Hepatocyte (in vitro differentiated cells): ENCODE data around the gene FXYD5.

Experiments used
- CTCF ChIP-seq: fragments of 200-600 bp; sonication (generic); IDR thresholded peaks from 2 replicates; pipeline ENCODE4 v1.5.1; 2016; ENCODE audit warnings: antibody characterized with exemption, mild to moderate bottlenecking; ENCODE audit not compliant: poor library complexity
- EZH2 ChIP-seq: fragments of 200-600 bp; sonication (generic); IDR thresholded peaks from 2 replicates; pipeline ENCODE4 v1.6.1; 2016; ENCODE audit warnings: antibody characterized with exemption, mild to moderate bottlenecking, borderline replicate concordance
- EZH2phosphoT487 ChIP-seq: fragments of 200-600 bp; sonication (generic); IDR thresholded peaks from one replicate; pipeline ENCODE4 v1.6.1; 2018; ENCODE audit warnings: antibody characterized with exemption, mild to moderate bottlenecking, low read depth, moderate library complexity; ENCODE audit not compliant: unreplicated experiment, severe bottlenecking

GRCh38 chr19:35149463-35149862, 5.1 kb upstream of the FXYD5 start:
- no peak for TF ChIP-seq CTCF
- no peak for TF ChIP-seq EZH2phosphoT487
- TF ChIP-seq EZH2, result no peak
